Immature natural killer cell (primary cell): Measurements from ENCODE around the gene TXNRD2. TPM values are rescaled to one million over a fixed set of nuclear protein-coding genes. Genes with fewer than 3 reads are reported as not detected.

Source experiments
- polyA plus RNA-seq, 3 donors: library from polyadenylated mRNA; unstranded; fragments of 300-500 nt; fragmentation: Illumina TruSeq; gene quantifications; one replicate each; pipeline ENCODE4 v1.2.3, GENCODE V29; 2021

TXNRD2 gene
- polyA plus RNA-seq, 3 donors from 2014 or later, result 11.0 to 17.1 (median 15.5) TPM

Other genes with a start within 250 kb of the TXNRD2 start
- 1 to 10 TPM in 1 of 3 donors, under 1 TPM in 1, not detected in 1; 0.36 to 2.2 TPM for gene SEPTIN5, start 227.3 kb downstream of the TXNRD2 start, polyA plus RNA-seq
- 10 to 100 TPM in 1 of 3 donors, under 1 TPM in 2; 0.53 to 10.1 (median 0.95) TPM for gene GP1BB, start 218.3 kb downstream of the TXNRD2 start, polyA plus RNA-seq
- under 1 TPM in 1 of 3 donors, not detected in 2; 0.12 TPM for gene TBX1, start 181.0 kb downstream of the TXNRD2 start, polyA plus RNA-seq
- gene GNB1L, start 86.9 kb downstream of the TXNRD2 start, polyA plus RNA-seq, result 10 to 100 TPM; 19.1 to 30.6 (median 20.3) TPM
- 1 to 10 TPM; 1.5 to 8.1 (median 4.5) TPM for gene RTL10, start 86.9 kb downstream of the TXNRD2 start, polyA plus RNA-seq
- 100 to 1,000 TPM; 130 to 167 (median 155) TPM for gene COMT, start within 50 bp of the TXNRD2 start, polyA plus RNA-seq
- gene ARVCF, start 75.0 kb upstream of the TXNRD2 start, polyA plus RNA-seq, result 10 to 100 TPM in 1 of 3 donors, 1 to 10 TPM in 2; 5.3 to 15.9 (median 5.3) TPM
- gene TANGO2, start 79.3 kb upstream of the TXNRD2 start, polyA plus RNA-seq, result 10 to 100 TPM; 43.3 to 68.6 (median 56.6) TPM
- 1 to 10 TPM in 2 of 3 donors, under 1 TPM in 1; 0.83 to 5.4 (median 1.4) TPM for gene DGCR8, start 138.4 kb upstream of the TXNRD2 start, polyA plus RNA-seq
- 100 to 1,000 TPM in 1 of 3 donors, 10 to 100 TPM in 2; 90.4 to 111 (median 92.4) TPM for gene RANBP1, start 174.3 kb upstream of the TXNRD2 start, polyA plus RNA-seq
- gene TRMT2A, start 175.4 kb upstream of the TXNRD2 start, polyA plus RNA-seq, result 10 to 100 TPM; 22.7 to 33.7 (median 27.6) TPM
- gene ZDHHC8, start 190.0 kb upstream of the TXNRD2 start, polyA plus RNA-seq, result 1 to 10 TPM in 1 of 3 donors, under 1 TPM in 2; 0.54 to 3.7 (median 0.79) TPM
- gene CCDC188, start 209.2 kb upstream of the TXNRD2 start, polyA plus RNA-seq, result under 1 TPM in 1 of 3 donors, not detected in 2; 0.66 TPM